ENCODE data around the gene CLEC1B.
"Not testable (repeated sequence)": the region's sequence is repeated elsewhere in the genome, so short reads cannot be mapped to it uniquely, and the experiment has no call there.

CLEC1B gene

GRCh38 chr12:9957834-9958233, 41.1 kb downstream of the CLEC1B start:
- ATAC-seq (peak; percentile 24), DNase-seq (no peak)
- Mint-ChIP-seq H3K36me3 (ENCODE audit: low read depth) (no peaks in the 10 kb centered on the region), H3K4me3 (no peak overlapping the region), H3K4me1 (peaks cover 29% of the 10 kb centered on the region), H3K27me3 (no peaks in the 10 kb centered on the region), H3K27ac (no peak overlapping the region), H3K9me3 (no peaks in the 10 kb centered on the region)

- peaks cover 51% of the 10 kb centered on the region for H3K4me1 Mint-ChIP-seq
- H3K27ac Mint-ChIP-seq; H3K36me3 Mint-ChIP-seq (ENCODE audit: low read depth); ATAC-seq; DNase-seq; H3K4me3 Mint-ChIP-seq; H3K9me3 Mint-ChIP-seq; H3K27me3 Mint-ChIP-seq: not testable (repeated sequence)
Observed at GRCh38 chr12:9952954-9953729, 45.8 kb downstream of the CLEC1B start.

GRCh38 chr12:9951026-9951675, 47.8 kb downstream of the CLEC1B start:
- no peaks in the 10 kb centered on the region for H3K36me3 Mint-ChIP-seq (ENCODE audit: low read depth)
- DNase-seq (peak; percentile 23), ATAC-seq (peak; percentile 75)
- peaks cover 45% of the 10 kb centered on the region for H3K4me1 Mint-ChIP-seq
- peak overlapping the region; percentile 10 for H3K4me3 Mint-ChIP-seq
- H3K9me3 Mint-ChIP-seq: no peaks in the 10 kb centered on the region
- H3K27me3 Mint-ChIP-seq: no peaks in the 10 kb centered on the region
- H3K27ac Mint-ChIP-seq: no peak overlapping the region

GRCh38 chr12:9948606-9949296, 50.2 kb downstream of the CLEC1B start:
- H3K27ac Mint-ChIP-seq: peak overlapping the region; percentile 46
- H3K4me3 Mint-ChIP-seq: peak overlapping the region; percentile 35
- peaks cover 47% of the 10 kb centered on the region for H3K4me1 Mint-ChIP-seq
- no peaks in the 10 kb centered on the region for H3K27me3 Mint-ChIP-seq
- ATAC-seq (peak; percentile 82), DNase-seq (no peak)
- no peaks in the 10 kb centered on the region for H3K9me3 Mint-ChIP-seq
- H3K36me3 Mint-ChIP-seq (ENCODE audit: low read depth): no peaks in the 10 kb centered on the region

- no peak overlapping the region for H3K27ac Mint-ChIP-seq
Observed at GRCh38 chr12:9947674-9948073, 51.2 kb downstream of the CLEC1B start.

GRCh38 chr12:9944391-9944790, 54.5 kb downstream of the CLEC1B start:
- DNase-seq: no peak
- no peak overlapping the region for H3K27ac Mint-ChIP-seq
- peaks cover 3% of the 10 kb centered on the region for H3K27me3 Mint-ChIP-seq
- H3K9me3 Mint-ChIP-seq: no peaks in the 10 kb centered on the region
- no peaks in the 10 kb centered on the region for H3K36me3 Mint-ChIP-seq (ENCODE audit: low read depth)
- H3K4me1 Mint-ChIP-seq: peaks cover 36% of the 10 kb centered on the region
- H3K4me3 Mint-ChIP-seq: no peak overlapping the region
- no peak for ATAC-seq

More at GRCh38 chr12:9947674-9948073, 51.2 kb downstream of the CLEC1B start:
- no peaks in the 10 kb centered on the region for H3K9me3 Mint-ChIP-seq
- ATAC-seq: no peak
- H3K36me3 Mint-ChIP-seq (ENCODE audit: low read depth): no peaks in the 10 kb centered on the region
- no peak overlapping the region for H3K4me3 Mint-ChIP-seq
- DNase-seq: no peak
- peaks cover 54% of the 10 kb centered on the region for H3K4me1 Mint-ChIP-seq
- peaks cover 3% of the 10 kb centered on the region for H3K27me3 Mint-ChIP-seq

GRCh38 chr12:9943240-9943639, 55.7 kb downstream of the CLEC1B start:
- peak; percentile 12 for DNase-seq
- Mint-ChIP-seq H3K36me3 (ENCODE audit: low read depth) (no peaks in the 10 kb centered on the region), H3K27me3 (peaks cover 3% of the 10 kb centered on the region), H3K4me1 (peaks cover 24% of the 10 kb centered on the region), H3K4me3 (peak overlapping the region; percentile 62), H3K9me3 (no peaks in the 10 kb centered on the region), H3K27ac (no peak overlapping the region)
- ATAC-seq: peak; percentile 68

All from activated naive CD8-positive, alpha-beta T cell treated with anti-CD3 and anti-CD28 coated beads, Interleukin-2, amount 50 U/mL, for 24 hours (primary cell).